NB4 (cell line): Measurements from ENCODE around the gene ZNF609.
"Not testable (repeated sequence)": the region's sequence is repeated elsewhere in the genome, so short reads cannot be mapped to it uniquely, and the experiment has no call there.

Experiments
- DNase-seq: peaks from one replicate; pipeline ENCODE4 v3.0.0; 2010; ENCODE audit warnings: low read depth
- H3K4me3 ChIP-seq: one replicate; pipeline ENCODE4 v1.5.1; 2011; ENCODE audit warnings: mild to moderate bottlenecking, low read depth, low read length, moderate library complexity
- MYC ChIP-seq: IDR thresholded peaks from 2 replicates; pipeline ENCODE4 v1.6.1; 2011; ENCODE audit warnings: low read depth, low read length
- POLR2A ChIP-seq: IDR thresholded peaks from 2 replicates; pipeline ENCODE4 v1.6.1; 2011; ENCODE audit warnings: mild to moderate bottlenecking; ENCODE audit not compliant: insufficient read length; ENCODE audit errors: extremely low read depth
- TF ChIP-seq, protein P1 (sequence below): IDR thresholded peaks from one replicate; pipeline ENCODE4 v1.5.1; 2012; ENCODE audit warnings: low read depth, low read length
- TF ChIP-seq, protein P2 (sequence below): IDR thresholded peaks from 2 replicates; pipeline ENCODE4 v1.6.1; 2011; ENCODE audit warnings: low read depth, low read length

The ZNF609 gene

DNA sequence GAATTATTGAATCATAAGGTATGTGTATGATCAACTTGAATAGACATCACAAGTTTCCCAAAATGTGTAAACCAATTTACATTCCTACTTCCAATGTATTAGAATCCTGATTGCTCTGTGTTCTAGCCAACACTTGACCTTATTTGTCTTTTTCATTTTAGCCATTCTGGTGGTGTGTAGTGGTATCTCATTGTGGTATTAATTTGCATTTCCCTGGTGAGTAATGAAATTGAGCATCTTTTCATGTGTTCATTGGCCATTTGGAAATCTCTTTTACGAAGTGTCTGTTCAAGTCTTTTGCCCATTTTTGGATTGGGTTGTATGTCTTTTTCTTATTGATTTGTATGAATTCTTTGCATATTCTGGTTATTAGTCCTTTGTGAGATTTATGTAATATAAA lies 177.0 kb downstream of the ZNF609 start:
- no peak overlapping the region for H3K4me3 ChIP-seq
- DNase-seq = no peak
- TF ChIP-seq, protein P1, sequence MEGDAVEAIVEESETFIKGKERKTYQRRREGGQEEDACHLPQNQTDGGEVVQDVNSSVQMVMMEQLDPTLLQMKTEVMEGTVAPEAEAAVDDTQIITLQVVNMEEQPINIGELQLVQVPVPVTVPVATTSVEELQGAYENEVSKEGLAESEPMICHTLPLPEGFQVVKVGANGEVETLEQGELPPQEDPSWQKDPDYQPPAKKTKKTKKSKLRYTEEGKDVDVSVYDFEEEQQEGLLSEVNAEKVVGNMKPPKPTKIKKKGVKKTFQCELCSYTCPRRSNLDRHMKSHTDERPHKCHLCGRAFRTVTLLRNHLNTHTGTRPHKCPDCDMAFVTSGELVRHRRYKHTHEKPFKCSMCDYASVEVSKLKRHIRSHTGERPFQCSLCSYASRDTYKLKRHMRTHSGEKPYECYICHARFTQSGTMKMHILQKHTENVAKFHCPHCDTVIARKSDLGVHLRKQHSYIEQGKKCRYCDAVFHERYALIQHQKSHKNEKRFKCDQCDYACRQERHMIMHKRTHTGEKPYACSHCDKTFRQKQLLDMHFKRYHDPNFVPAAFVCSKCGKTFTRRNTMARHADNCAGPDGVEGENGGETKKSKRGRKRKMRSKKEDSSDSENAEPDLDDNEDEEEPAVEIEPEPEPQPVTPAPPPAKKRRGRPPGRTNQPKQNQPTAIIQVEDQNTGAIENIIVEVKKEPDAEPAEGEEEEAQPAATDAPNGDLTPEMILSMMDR = no peak
- TF ChIP-seq, protein P2, sequence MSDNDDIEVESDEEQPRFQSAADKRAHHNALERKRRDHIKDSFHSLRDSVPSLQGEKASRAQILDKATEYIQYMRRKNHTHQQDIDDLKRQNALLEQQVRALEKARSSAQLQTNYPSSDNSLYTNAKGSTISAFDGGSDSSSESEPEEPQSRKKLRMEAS = no peak
- TF ChIP-seq POLR2A = no peak
- TF ChIP-seq MYC = no peak

DNA sequence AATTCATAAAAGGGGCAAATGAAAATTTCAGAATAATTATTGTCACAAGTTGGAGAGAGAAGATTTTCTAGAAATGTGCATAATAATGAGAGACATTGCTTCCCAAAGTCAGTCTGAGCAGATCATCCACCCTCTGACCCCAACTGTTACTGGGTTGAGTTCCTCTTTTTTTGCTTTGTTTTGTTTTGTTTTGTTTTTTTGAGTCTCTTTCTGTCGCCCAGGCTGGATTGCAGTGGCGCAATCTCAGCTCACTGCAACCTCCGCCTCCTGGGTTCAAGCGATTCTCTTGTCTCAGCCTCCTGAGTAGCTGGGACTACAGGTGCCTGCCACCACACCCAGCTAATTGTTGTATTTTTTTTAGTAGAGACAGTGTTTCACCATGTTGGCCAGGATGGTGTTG lies 179.4 kb downstream of the ZNF609 start:
- not testable (repeated sequence) for H3K4me3 ChIP-seq

DNA sequence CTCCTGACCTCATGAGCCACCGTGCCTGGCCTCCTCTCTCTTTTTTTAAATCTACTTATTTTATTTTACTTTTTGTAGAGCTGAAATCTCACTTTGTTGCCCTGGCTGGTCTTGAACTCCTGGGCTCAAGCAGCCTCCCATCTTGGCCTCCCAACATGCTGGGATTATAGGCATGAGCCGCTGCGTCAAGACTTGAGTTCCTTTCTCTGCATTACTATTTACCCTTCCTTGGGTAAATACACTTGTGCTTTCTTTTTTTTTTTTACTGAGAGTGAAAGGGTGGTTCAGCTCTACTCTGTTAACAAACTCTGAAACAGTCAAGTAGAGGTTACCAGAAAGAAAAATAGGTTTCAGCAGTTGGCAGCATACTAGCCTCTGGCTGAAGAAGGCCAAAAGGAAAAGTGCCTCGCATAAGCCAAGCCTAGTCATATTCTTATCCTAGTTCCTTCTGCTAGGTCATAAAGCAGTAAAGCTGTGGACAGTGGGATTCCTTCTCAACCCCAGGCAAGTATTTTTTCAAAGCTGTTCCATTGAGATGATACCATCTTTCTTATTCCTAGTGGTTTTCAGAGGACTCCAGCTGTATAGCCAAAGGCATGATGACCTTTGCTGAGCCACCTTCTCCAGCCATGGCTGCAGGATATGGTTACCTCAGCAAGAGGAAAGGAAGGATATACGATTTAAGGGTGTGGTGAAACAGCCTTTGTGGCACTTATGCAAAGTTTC lies 179.9 kb downstream of the ZNF609 start:
- TF ChIP-seq POLR2A = no peak
- TF ChIP-seq, protein P1 = no peak
- no peak for TF ChIP-seq MYC
- no peak overlapping the region for H3K4me3 ChIP-seq
- peak; percentile 20 for DNase-seq

More for the DNA sequence above, 179.4 kb downstream of the ZNF609 start:
- DNase-seq = peak; percentile 72

GRCh38 chr15:64642875-64643274 lies 182.5 kb downstream of the ZNF609 start:
- TF ChIP-seq, protein P2 = no peak
- H3K4me3 ChIP-seq = no peak overlapping the region
- no peak for DNase-seq

DNA sequence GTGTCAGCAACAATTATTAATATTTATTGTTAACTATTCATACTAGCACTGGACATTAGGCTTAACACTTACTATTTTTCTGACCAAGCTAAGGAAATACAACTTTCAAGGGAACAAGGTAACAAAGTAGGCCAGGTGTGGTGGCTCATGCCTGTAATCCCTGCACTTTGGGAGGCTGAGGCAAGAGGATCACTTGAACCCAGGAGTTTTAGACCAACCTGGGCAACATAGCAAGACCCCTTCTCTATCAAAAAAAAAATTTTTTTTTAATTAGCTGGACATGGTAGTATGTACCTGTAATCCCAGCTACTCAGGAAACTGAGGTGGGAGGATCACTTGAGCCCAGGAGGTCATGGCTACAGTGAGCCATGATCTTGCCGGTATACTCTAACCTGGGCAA lies 183.3 kb downstream of the ZNF609 start:
- TF ChIP-seq, protein P2 = no peak
- TF ChIP-seq, protein P1 = no peak
- no peak for TF ChIP-seq POLR2A
- no peak overlapping the region for H3K4me3 ChIP-seq
- DNase-seq = no peak

DNA sequence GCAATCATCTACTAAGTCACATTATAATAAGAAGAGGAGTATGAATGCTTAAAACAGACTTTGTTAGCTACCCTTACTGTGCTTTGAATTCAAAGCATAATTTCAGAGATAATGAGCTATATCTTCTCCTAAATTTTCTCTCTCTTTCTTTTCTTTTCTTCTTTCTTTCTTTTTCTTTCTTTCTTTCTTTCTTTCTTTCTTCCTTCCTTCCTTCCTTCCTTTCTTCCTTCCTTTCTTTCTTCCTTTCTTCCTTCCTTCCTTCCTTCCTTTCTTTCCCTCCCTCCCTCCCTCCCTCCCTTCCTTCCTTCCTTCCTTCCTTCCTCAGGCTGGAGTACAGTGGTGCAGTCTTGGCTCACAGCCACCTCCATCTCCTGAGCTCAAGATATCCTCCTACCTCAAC lies 184.4 kb downstream of the ZNF609 start:
- H3K4me3 ChIP-seq, DNase-seq: not testable (repeated sequence)

- H3K4me3 ChIP-seq = no peak overlapping the region
- no peak for DNase-seq
- TF ChIP-seq POLR2A (no peak), MYC (no peak)
- TF ChIP-seq, protein P1 = no peak
- TF ChIP-seq, protein P2 = no peak
Measured at GRCh38 chr15:64645995-64646394, 185.6 kb downstream of the ZNF609 start.

- no peak for TF ChIP-seq POLR2A
- TF ChIP-seq, protein P1 = no peak
- no peak for TF ChIP-seq MYC
- TF ChIP-seq, protein P2 = no peak
- DNase-seq = no peak
Measured at GRCh38 chr15:64647367-64647766, 187.0 kb downstream of the ZNF609 start.

More at GRCh38 chr15:64647367-64647766, 187.0 kb downstream of the ZNF609 start:
- H3K4me3 ChIP-seq = no peak overlapping the region
